GM23338 (cell line): ENCODE results near the gene MAZ. TPM values are rescaled to one million over a fixed set of nuclear protein-coding genes. Genes with fewer than 3 reads are reported as not detected.

ENCODE experiments used
- ATAC-seq: fragments of 200-7000 bp; cut with Tn5 transposase; 3 replicates; pipeline ENCODE4 v1.9.1; 2020
- DNase-seq: peaks from one replicate; pipeline ENCODE4 v3.0.0-alpha.2; 2015; ENCODE audit warnings: low spot score
- H2AFZ ChIP-seq: fragments of 200-600 bp; sonication (generic); 2 replicates; pipeline ENCODE4 v1.8.0; 2016; ENCODE audit warnings: antibody characterized with exemption, mild to moderate bottlenecking, moderate library complexity
- H3F3A ChIP-seq: fragments of 200-600 bp; sonication (generic); replicated peaks from 2 replicates; pipeline ENCODE4 v1.8.0; 2017; ENCODE audit warnings: antibody characterized with exemption, mixed run types, low read depth
- H3K27ac ChIP-seq: fragments of 200-600 bp; sonication (generic); 2 replicates; pipeline ENCODE4 v1.6.1; 2016; ENCODE audit warnings: low read depth
- H3K27me3 ChIP-seq: fragments of 200-600 bp; sonication (generic); 2 replicates; pipeline ENCODE4 v1.8.0; 2016; ENCODE audit warnings: mild to moderate bottlenecking, mixed run types, moderate library complexity; ENCODE audit not compliant: insufficient read depth
- H3K36me3 ChIP-seq: fragments of 200-600 bp; sonication (generic); 2 replicates; pipeline ENCODE4 v1.8.0; 2016; ENCODE audit warnings: mild to moderate bottlenecking; ENCODE audit not compliant: insufficient read depth
- H3K4me1 ChIP-seq: fragments of 200-600 bp; sonication (generic); 2 replicates; pipeline ENCODE4 v1.8.0; 2016; ENCODE audit warnings: mild to moderate bottlenecking, moderate library complexity; ENCODE audit not compliant: insufficient read depth
- H3K4me2 ChIP-seq: fragments of 200-600 bp; sonication (generic); 2 replicates; pipeline ENCODE4 v1.7.1; 2017; ENCODE audit warnings: mixed run types
- H3K4me3 ChIP-seq: fragments of 200-600 bp; sonication (generic); 2 replicates; pipeline ENCODE4 v1.6.1; 2016; ENCODE audit warnings: mixed run types
- H3K79me2 ChIP-seq: fragments of 200-600 bp; sonication (generic); replicated peaks from 2 replicates; pipeline ENCODE4 v1.8.0; 2017; ENCODE audit warnings: mild to moderate bottlenecking; ENCODE audit not compliant: insufficient read depth
- H3K9me2 ChIP-seq: fragments of 200-600 bp; sonication (generic); 2 replicates; pipeline ENCODE4 v1.8.0; 2017; ENCODE audit not compliant: insufficient read depth
- H4K20me1 ChIP-seq: fragments of 200-600 bp; sonication (generic); replicated peaks from 2 replicates; pipeline ENCODE4 v1.8.0; 2017; ENCODE audit warnings: mild to moderate bottlenecking; ENCODE audit not compliant: insufficient read depth
- H3K27ac Mint-ChIP-seq: 2 replicates; pipeline ENCODE4 v1.8.0; 2020; ENCODE audit warnings: inconsistent platforms, mild to moderate bottlenecking, moderate library complexity, mixed read lengths
- H3K27me3 Mint-ChIP-seq: 3 replicates; pipeline ENCODE4 v1.8.0; 2022; ENCODE audit warnings: low read depth, mild to moderate bottlenecking, moderate library complexity, mixed read lengths, inconsistent platforms; ENCODE audit not compliant: insufficient read depth, poor library complexity
- H3K36me3 Mint-ChIP-seq: 3 replicates; pipeline ENCODE4 v1.8.0; 2021; ENCODE audit warnings: low read depth, mild to moderate bottlenecking, inconsistent platforms, moderate library complexity, mixed read lengths
- H3K4me1 Mint-ChIP-seq: 3 replicates; pipeline ENCODE4 v1.8.0; 2020; ENCODE audit warnings: mild to moderate bottlenecking, inconsistent platforms, mixed read lengths
- H3K4me3 Mint-ChIP-seq: 3 replicates; pipeline ENCODE4 v1.8.0; 2021; ENCODE audit warnings: moderate library complexity, mild to moderate bottlenecking, inconsistent platforms, mixed read lengths
- H3K9me3 Mint-ChIP-seq: 3 replicates; pipeline ENCODE4 v1.8.0; 2020; ENCODE audit warnings: moderate library complexity, mild to moderate bottlenecking, inconsistent platforms, mixed read lengths
- CREB1 ChIP-seq: fragments of 250-450 bp; sonication (Bioruptor Pico); IDR thresholded peaks from 2 replicates; pipeline ENCODE4 v1.5.0; 2020; ENCODE audit warnings: low read depth, mild to moderate bottlenecking, moderate library complexity
- EZH2phosphoT487 ChIP-seq: fragments of 200-600 bp; sonication (generic); IDR thresholded peaks from one replicate; pipeline ENCODE4 v1.8.1; 2018; ENCODE audit warnings: antibody characterized with exemption; ENCODE audit not compliant: unreplicated experiment
- JUNB ChIP-seq: IDR thresholded peaks from one replicate; pipeline ENCODE4 v1.6.1; 2016; ENCODE audit warnings: antibody characterized with exemption; ENCODE audit not compliant: unreplicated experiment
- NANOG ChIP-seq: IDR thresholded peaks from 2 replicates; pipeline ENCODE4 v1.6.1; 2016; ENCODE audit warnings: antibody characterized with exemption, borderline replicate concordance
- POLR2AphosphoS5 ChIP-seq: IDR thresholded peaks from 2 replicates; pipeline ENCODE4 v1.6.1; 2016; ENCODE audit warnings: antibody characterized with exemption, low read depth
- STAT1 ChIP-seq: IDR thresholded peaks from one replicate; pipeline ENCODE4 v1.6.1; 2016; ENCODE audit warnings: antibody characterized with exemption; ENCODE audit not compliant: unreplicated experiment
- ZNF331 ChIP-seq: fragments of 250-450 bp; sonication (Bioruptor Pico); IDR thresholded peaks from 2 replicates; pipeline ENCODE4 v1.5.0; 2020; ENCODE audit warnings: low read depth, mild to moderate bottlenecking, moderate library complexity
- polyA plus RNA-seq: library from polyadenylated mRNA; unstranded; fragments of >200 nt; fragmentation: Nextera tagmentation; extraction: Ambion mirVana; gene quantifications from 2 replicates; pipeline ENCODE4 v1.2.1, GENCODE V29; 2016
- total RNA-seq: library from RNA; depleted of rRNA; stranded (reverse); fragments of >200 nt; shearing (Covaris generic); gene quantifications from 2 replicates; pipeline ENCODE4 v1.2.3, GENCODE V29; 2014
- TF ChIP-seq, protein P1 (sequence below): IDR thresholded peaks from one replicate; pipeline ENCODE4 v1.6.1; 2018; ENCODE audit warnings: antibody characterized with exemption; ENCODE audit not compliant: unreplicated experiment
- TF ChIP-seq, protein P2 (sequence below): fragments of 250-450 bp; sonication (Bioruptor Pico); IDR thresholded peaks from 2 replicates; pipeline ENCODE4 v1.5.0; 2020; ENCODE audit warnings: mild to moderate bottlenecking, moderate library complexity
- TF ChIP-seq, protein P3 (sequence below): IDR thresholded peaks from 2 replicates; pipeline ENCODE4 v1.6.1; 2016; ENCODE audit warnings: antibody characterized with exemption
- TF ChIP-seq, protein P4 (sequence below), 2 experiments: fragments of 200-600 bp in 1 of 2; sonication (generic) in 1 of 2; conservative IDR thresholded peaks; 2 replicates each; pipeline versions ENCODE4 v1.5.1 to v1.6.1; 2016 to 2017; ENCODE audit warnings: antibody characterized with exemption in 2 of 2, low read depth in 2 of 2, mild to moderate bottlenecking in 2 of 2, moderate library complexity in 1 of 2

The MAZ gene
- total and polyA plus RNA-seq, 2 experiments from 2014 or later, result 155 to 270 TPM

DNA sequence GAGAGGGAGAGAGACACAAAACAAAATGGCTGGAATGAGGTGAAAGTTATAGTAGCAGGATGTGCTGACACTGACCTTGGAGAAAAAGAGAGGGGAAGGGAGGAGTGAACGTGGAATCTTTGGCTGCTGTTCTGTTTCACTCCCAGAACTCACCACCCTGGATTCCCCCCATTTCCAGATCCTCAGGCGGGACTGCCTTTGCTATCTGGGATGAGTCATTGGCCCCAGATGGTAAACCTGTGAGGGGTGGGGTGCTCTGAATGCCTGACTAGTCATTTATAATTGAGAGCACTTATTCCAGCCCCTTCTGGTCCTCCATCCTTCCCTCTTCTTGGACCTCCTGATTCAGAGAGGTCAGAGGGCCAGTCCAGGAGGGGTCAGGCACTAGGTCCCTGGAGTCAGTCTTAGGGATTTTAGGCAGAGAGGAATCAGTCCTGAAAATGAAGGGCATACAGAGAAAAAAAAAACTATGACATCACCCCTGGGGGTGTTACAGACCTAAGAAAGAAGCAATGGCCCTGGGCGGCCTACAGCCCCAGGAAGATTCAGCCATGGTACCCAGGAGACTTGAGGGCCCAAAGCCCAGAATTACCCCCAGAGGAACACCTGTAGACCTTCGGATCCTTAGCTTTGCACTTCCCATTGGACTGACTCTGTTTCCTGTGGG is 30.5 kb upstream of the MAZ start:
- no peaks in the 10 kb centered on the region for H3K36me3 Mint-ChIP-seq
- H3K27me3 Mint-ChIP-seq, result peaks cover 13% of the 10 kb centered on the region
- Histone ChIP-seq H2AFZ (no peak overlapping the region), H3K4me3 (no peak overlapping the region), H3K4me2 (no peak overlapping the region), H3K4me1 (no peaks in the 10 kb centered on the region), H3K27ac (no peak overlapping the region), H3K27me3 (no peaks in the 10 kb centered on the region), H3K79me2 (no peaks in the 10 kb centered on the region), H3K9me2 (peaks cover 5% of the 10 kb centered on the region; the same call in 1 of the 2 replicates), H3F3A (no peaks in the 10 kb centered on the region), H3K36me3 (no peaks in the 10 kb centered on the region), H4K20me1 (no peaks in the 10 kb centered on the region)
- H3K27ac Mint-ChIP-seq, result no peak overlapping the region
- ATAC-seq, result no peak
- TF ChIP-seq, protein P1, sequence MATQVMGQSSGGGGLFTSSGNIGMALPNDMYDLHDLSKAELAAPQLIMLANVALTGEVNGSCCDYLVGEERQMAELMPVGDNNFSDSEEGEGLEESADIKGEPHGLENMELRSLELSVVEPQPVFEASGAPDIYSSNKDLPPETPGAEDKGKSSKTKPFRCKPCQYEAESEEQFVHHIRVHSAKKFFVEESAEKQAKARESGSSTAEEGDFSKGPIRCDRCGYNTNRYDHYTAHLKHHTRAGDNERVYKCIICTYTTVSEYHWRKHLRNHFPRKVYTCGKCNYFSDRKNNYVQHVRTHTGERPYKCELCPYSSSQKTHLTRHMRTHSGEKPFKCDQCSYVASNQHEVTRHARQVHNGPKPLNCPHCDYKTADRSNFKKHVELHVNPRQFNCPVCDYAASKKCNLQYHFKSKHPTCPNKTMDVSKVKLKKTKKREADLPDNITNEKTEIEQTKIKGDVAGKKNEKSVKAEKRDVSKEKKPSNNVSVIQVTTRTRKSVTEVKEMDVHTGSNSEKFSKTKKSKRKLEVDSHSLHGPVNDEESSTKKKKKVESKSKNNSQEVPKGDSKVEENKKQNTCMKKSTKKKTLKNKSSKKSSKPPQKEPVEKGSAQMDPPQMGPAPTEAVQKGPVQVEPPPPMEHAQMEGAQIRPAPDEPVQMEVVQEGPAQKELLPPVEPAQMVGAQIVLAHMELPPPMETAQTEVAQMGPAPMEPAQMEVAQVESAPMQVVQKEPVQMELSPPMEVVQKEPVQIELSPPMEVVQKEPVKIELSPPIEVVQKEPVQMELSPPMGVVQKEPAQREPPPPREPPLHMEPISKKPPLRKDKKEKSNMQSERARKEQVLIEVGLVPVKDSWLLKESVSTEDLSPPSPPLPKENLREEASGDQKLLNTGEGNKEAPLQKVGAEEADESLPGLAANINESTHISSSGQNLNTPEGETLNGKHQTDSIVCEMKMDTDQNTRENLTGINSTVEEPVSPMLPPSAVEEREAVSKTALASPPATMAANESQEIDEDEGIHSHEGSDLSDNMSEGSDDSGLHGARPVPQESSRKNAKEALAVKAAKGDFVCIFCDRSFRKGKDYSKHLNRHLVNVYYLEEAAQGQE, result no peak
- TF ChIP-seq, protein P2, sequence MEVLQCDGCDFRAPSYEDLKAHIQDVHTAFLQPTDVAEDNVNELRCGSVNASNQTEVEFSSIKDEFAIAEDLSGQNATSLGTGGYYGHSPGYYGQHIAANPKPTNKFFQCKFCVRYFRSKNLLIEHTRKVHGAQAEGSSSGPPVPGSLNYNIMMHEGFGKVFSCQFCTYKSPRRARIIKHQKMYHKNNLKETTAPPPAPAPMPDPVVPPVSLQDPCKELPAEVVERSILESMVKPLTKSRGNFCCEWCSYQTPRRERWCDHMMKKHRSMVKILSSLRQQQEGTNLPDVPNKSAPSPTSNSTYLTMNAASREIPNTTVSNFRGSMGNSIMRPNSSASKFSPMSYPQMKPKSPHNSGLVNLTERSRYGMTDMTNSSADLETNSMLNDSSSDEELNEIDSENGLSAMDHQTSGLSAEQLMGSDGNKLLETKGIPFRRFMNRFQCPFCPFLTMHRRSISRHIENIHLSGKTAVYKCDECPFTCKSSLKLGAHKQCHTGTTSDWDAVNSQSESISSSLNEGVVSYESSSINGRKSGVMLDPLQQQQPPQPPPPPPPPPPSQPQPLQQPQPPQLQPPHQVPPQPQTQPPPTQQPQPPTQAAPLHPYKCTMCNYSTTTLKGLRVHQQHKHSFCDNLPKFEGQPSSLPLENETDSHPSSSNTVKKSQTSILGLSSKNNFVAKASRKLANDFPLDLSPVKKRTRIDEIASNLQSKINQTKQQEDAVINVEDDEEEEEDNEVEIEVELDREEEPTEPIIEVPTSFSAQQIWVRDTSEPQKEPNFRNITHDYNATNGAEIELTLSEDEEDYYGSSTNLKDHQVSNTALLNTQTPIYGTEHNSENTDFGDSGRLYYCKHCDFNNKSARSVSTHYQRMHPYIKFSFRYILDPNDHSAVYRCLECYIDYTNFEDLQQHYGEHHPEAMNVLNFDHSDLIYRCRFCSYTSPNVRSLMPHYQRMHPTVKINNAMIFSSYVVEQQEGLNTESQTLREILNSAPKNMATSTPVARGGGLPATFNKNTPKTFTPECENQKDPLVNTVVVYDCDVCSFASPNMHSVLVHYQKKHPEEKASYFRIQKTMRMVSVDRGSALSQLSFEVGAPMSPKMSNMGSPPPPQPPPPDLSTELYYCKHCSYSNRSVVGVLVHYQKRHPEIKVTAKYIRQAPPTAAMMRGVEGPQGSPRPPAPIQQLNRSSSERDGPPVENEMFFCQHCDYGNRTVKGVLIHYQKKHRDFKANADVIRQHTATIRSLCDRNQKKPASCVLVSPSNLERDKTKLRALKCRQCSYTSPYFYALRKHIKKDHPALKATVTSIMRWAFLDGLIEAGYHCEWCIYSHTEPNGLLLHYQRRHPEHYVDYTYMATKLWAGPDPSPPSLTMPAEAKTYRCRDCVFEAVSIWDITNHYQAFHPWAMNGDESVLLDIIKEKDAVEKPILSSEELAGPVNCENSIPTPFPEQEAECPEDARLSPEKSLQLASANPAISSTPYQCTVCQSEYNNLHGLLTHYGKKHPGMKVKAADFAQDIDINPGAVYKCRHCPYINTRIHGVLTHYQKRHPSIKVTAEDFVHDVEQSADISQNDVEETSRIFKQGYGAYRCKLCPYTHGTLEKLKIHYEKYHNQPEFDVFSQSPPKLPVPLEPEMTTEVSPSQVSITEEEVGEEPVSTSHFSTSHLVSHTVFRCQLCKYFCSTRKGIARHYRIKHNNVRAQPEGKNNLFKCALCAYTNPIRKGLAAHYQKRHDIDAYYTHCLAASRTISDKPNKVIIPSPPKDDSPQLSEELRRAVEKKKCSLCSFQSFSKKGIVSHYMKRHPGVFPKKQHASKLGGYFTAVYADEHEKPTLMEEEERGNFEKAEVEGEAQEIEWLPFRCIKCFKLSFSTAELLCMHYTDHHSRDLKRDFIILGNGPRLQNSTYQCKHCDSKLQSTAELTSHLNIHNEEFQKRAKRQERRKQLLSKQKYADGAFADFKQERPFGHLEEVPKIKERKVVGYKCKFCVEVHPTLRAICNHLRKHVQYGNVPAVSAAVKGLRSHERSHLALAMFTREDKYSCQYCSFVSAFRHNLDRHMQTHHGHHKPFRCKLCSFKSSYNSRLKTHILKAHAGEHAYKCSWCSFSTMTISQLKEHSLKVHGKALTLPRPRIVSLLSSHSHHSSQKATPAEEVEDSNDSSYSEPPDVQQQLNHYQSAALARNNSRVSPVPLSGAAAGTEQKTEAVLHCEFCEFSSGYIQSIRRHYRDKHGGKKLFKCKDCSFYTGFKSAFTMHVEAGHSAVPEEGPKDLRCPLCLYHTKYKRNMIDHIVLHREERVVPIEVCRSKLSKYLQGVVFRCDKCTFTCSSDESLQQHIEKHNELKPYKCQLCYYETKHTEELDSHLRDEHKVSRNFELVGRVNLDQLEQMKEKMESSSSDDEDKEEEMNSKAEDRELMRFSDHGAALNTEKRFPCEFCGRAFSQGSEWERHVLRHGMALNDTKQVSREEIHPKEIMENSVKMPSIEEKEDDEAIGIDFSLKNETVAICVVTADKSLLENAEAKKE (CRISPR knock-in tag), result no peak
- no peak for TF ChIP-seq POLR2AphosphoS5
- no peak for TF ChIP-seq NANOG
- no peak for TF ChIP-seq JUNB
- no peak for TF ChIP-seq CREB1 (CRISPR knock-in tag)
- TF ChIP-seq, protein P3, sequence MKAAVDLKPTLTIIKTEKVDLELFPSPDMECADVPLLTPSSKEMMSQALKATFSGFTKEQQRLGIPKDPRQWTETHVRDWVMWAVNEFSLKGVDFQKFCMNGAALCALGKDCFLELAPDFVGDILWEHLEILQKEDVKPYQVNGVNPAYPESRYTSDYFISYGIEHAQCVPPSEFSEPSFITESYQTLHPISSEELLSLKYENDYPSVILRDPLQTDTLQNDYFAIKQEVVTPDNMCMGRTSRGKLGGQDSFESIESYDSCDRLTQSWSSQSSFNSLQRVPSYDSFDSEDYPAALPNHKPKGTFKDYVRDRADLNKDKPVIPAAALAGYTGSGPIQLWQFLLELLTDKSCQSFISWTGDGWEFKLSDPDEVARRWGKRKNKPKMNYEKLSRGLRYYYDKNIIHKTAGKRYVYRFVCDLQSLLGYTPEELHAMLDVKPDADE, result no peak
- no peak for TF ChIP-seq STAT1
- TF ChIP-seq, protein P4, sequence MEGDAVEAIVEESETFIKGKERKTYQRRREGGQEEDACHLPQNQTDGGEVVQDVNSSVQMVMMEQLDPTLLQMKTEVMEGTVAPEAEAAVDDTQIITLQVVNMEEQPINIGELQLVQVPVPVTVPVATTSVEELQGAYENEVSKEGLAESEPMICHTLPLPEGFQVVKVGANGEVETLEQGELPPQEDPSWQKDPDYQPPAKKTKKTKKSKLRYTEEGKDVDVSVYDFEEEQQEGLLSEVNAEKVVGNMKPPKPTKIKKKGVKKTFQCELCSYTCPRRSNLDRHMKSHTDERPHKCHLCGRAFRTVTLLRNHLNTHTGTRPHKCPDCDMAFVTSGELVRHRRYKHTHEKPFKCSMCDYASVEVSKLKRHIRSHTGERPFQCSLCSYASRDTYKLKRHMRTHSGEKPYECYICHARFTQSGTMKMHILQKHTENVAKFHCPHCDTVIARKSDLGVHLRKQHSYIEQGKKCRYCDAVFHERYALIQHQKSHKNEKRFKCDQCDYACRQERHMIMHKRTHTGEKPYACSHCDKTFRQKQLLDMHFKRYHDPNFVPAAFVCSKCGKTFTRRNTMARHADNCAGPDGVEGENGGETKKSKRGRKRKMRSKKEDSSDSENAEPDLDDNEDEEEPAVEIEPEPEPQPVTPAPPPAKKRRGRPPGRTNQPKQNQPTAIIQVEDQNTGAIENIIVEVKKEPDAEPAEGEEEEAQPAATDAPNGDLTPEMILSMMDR (conservative IDR thresholded peaks at IDR 0.05; ENCODE audit: low read depth in 2 of 2), result no peak
- TF ChIP-seq ZNF331 (CRISPR knock-in tag), result no peak
- no peak for TF ChIP-seq EZH2phosphoT487
- H3K9me3 Mint-ChIP-seq, result no peaks in the 10 kb centered on the region; the same call in 2 of the 3 replicates
- no peak overlapping the region; the same call in 2 of the 3 replicates for H3K4me3 Mint-ChIP-seq
- DNase-seq, result no peak
- H3K4me1 Mint-ChIP-seq, result peaks cover 13% of the 10 kb centered on the region
